GM12878 (cell line): ENCODE measurements around the gene MEF2D. TPM values are rescaled to one million over a fixed set of nuclear protein-coding genes. Genes with fewer than 3 reads are reported as not detected.
A peak's percentile ranks its signal among the peaks of the same experiment; 100 is the strongest.

ENCODE experiments used
- BMI1 ChIP-seq: fragments of 450-650 bp; IDR thresholded peaks from 2 replicates; pipeline ENCODE4 v1.6.1; 2016; ENCODE audit warnings: mild to moderate bottlenecking, moderate library complexity, borderline replicate concordance
- BRCA1 ChIP-seq: IDR thresholded peaks from 2 replicates; pipeline ENCODE4 v1.6.1; 2011; ENCODE audit warnings: low read depth, low read length, improper control_type of control experiment
- ETV6 ChIP-seq, 2 experiments: fragments of 450-650 bp in 1 of 2; IDR thresholded peaks in 1 of 2; conservative IDR thresholded peaks in 1 of 2; 2 replicates each; pipeline ENCODE4 v1.6.1; 2014; ENCODE audit warnings: antibody characterized with exemption in 1 of 2, borderline replicate concordance in 1 of 2, low read depth in 1 of 2, mild to moderate bottlenecking in 1 of 2, moderate library complexity in 1 of 2
- HDGF ChIP-seq: fragments of 450-650 bp; IDR thresholded peaks from 2 replicates; pipeline ENCODE4 v1.6.1; 2016; ENCODE audit warnings: antibody characterized with exemption
- MEF2B ChIP-seq: fragments of 450-650 bp; IDR thresholded peaks from 2 replicates; pipeline ENCODE4 v1.6.1; 2018; ENCODE audit warnings: mild to moderate bottlenecking, moderate library complexity; ENCODE audit not compliant: partially characterized antibody, poor library complexity, severe bottlenecking
- STAT1 ChIP-seq: fragments of 450-650 bp; conservative IDR thresholded peaks from 2 replicates; pipeline ENCODE4 v1.6.1; 2014; ENCODE audit warnings: antibody characterized with exemption, mild to moderate bottlenecking
- ZNF217 ChIP-seq: fragments of 450-650 bp; IDR thresholded peaks from 2 replicates; pipeline ENCODE4 v1.6.1; 2017; ENCODE audit warnings: antibody characterized with exemption, mild to moderate bottlenecking
- polyA plus RNA-seq, 11 experiments: library from polyadenylated mRNA; depleted of rRNA in 4 of 11; unstranded in 6 of 11; stranded (reverse) in 5 of 11; fragments of >200 nt; fragmentation: Nextera tagmentation in 4 of 11; fragmentation: Illumina TruSeq in 1 of 11; extraction: Ambion mirVana in 4 of 11; extraction: Trizol in 1 of 11; gene quantifications; 1 replicate in 1 of 11; 2 replicates in 10 of 11; pipeline versions ENCODE4 v1.2.1 to v1.2.3, GENCODE V29; 2011 to 2016; ENCODE audit warnings: inconsistent platforms in 2 of 11, missing spikeins in 2 of 11, low read depth in 1 of 11
- total RNA-seq, 4 experiments: library from RNA; depleted of rRNA in 3 of 4; stranded (reverse); fragments of >200 nt in 3 of 4; fragmentation: Illumina TruSeq in 1 of 4; extraction: Trizol in 1 of 4; gene quantifications; 2 replicates each; pipeline versions ENCODE4 v1.2.1 to v1.2.3, GENCODE V29; 2013 to 2021
- TF ChIP-seq, protein P1 (sequence below): fragments of 450-650 bp; formaldehyde crosslinking; IDR thresholded peaks from 2 replicates; pipeline ENCODE4 v1.5.0; 2022; ENCODE audit warnings: mild to moderate bottlenecking, missing genetic modification characterization
- TF ChIP-seq, protein P2 (sequence below): IDR thresholded peaks from 2 replicates; pipeline ENCODE4 v1.6.1; 2011; ENCODE audit warnings: borderline replicate concordance, low read depth, mild to moderate bottlenecking, moderate library complexity, low read length; ENCODE audit not compliant: insufficient read depth, poor library complexity, severe bottlenecking
- TF ChIP-seq, protein P3 (sequence below), 3 experiments: IDR thresholded peaks in 2 of 3; conservative IDR thresholded peaks in 1 of 3; 2 replicates each; pipeline ENCODE4 v1.5.1; 2011; ENCODE audit warnings: low read depth in 3 of 3, low read length in 3 of 3, mild to moderate bottlenecking in 3 of 3, control low read depth in 2 of 3, moderate library complexity in 2 of 3, inconsistent platforms in 1 of 3, mixed read lengths in 1 of 3; ENCODE audit not compliant: control insufficient read depth in 2 of 3, insufficient read depth in 1 of 3; ENCODE audit errors: extremely low read depth in 1 of 3
- TF ChIP-seq, protein P4 (sequence below): IDR thresholded peaks from 2 replicates; pipeline ENCODE4 v1.6.1; 2012; ENCODE audit warnings: low read depth, low read length, improper control_type of control experiment
- TF ChIP-seq, protein P5 (sequence below): IDR thresholded peaks from 2 replicates; pipeline ENCODE4 v1.6.1; 2011; ENCODE audit warnings: low read depth, low read length, improper control_type of control experiment, borderline replicate concordance
- TF ChIP-seq, protein P6 (sequence below): fragments of 450-650 bp; IDR thresholded peaks from 2 replicates; pipeline ENCODE4 v1.6.1; 2017; ENCODE audit warnings: mild to moderate bottlenecking

Gene MEF2D
- total and polyA plus RNA-seq, 10 of the 15 experiments (the other 5 are each of a cell fraction or from before 2014, with no cell fraction given), result 0.61 to 53.0 (median 15.2) TPM

DNA sequence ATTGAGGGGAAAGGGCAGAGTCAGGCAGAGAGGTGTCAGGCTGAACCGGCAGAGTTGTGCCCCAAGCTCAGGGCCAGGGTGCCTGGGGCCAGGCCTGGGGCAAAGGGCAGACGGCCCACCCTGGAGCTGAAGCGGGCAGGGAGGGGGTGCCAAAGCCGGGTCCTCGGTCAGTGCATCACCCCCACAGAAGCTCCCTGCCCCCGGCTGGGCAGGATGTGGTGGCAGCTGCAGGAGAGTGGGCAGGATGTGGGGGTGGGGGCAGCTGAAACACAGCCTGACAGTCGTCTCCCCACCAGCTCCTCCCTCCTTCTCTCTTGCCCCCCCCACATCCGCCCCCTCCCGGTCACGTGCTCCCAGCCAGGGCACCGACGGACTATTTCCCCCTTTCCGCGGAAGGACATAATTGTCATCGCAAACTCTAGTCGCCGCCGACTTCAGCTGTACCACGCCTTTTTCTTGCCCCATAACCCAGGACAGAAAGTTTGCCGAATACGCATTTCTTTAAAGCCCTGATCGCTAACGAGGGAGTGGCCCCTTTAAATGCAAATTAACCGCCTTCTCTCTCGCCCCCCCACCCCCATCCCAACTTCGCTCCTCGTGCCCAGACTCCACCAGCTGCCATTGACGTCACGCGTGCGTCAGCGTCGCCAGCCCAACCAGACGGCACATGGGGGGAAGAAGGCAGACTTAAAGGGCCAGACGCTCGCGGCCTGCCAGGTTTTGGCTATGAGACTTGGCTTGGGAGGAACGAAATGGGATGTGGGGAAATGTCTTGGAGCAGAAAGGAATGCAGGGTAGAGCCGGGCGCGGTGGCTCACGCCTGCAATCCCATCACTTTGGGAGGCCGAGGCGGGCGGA, 4.5 kb upstream of the MEF2D start (continued):
- TF ChIP-seq, protein P1, sequence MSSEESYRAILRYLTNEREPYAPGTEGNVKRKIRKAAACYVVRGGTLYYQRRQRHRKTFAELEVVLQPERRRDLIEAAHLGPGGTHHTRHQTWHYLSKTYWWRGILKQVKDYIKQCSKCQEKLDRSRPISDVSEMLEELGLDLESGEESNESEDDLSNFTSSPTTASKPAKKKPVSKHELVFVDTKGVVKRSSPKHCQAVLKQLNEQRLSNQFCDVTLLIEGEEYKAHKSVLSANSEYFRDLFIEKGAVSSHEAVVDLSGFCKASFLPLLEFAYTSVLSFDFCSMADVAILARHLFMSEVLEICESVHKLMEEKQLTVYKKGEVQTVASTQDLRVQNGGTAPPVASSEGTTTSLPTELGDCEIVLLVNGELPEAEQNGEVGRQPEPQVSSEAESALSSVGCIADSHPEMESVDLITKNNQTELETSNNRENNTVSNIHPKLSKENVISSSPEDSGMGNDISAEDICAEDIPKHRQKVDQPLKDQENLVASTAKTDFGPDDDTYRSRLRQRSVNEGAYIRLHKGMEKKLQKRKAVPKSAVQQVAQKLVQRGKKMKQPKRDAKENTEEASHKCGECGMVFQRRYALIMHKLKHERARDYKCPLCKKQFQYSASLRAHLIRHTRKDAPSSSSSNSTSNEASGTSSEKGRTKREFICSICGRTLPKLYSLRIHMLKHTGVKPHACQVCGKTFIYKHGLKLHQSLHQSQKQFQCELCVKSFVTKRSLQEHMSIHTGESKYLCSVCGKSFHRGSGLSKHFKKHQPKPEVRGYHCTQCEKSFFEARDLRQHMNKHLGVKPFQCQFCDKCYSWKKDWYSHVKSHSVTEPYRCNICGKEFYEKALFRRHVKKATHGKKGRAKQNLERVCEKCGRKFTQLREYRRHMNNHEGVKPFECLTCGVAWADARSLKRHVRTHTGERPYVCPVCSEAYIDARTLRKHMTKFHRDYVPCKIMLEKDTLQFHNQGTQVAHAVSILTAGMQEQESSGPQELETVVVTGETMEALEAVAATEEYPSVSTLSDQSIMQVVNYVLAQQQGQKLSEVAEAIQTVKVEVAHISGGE (CRISPR knock-in tag), result no peak
- TF ChIP-seq STAT1, result peak; percentile 83; the same call in 1 of the 2 replicates
- TF ChIP-seq, protein P2, sequence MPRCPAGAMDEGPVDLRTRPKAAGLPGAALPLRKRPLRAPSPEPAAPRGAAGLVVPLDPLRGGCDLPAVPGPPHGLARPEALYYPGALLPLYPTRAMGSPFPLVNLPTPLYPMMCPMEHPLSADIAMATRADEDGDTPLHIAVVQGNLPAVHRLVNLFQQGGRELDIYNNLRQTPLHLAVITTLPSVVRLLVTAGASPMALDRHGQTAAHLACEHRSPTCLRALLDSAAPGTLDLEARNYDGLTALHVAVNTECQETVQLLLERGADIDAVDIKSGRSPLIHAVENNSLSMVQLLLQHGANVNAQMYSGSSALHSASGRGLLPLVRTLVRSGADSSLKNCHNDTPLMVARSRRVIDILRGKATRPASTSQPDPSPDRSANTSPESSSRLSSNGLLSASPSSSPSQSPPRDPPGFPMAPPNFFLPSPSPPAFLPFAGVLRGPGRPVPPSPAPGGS, result peak; percentile 63
- TF ChIP-seq BMI1, result peak; percentile 63
- TF ChIP-seq, protein P3, sequence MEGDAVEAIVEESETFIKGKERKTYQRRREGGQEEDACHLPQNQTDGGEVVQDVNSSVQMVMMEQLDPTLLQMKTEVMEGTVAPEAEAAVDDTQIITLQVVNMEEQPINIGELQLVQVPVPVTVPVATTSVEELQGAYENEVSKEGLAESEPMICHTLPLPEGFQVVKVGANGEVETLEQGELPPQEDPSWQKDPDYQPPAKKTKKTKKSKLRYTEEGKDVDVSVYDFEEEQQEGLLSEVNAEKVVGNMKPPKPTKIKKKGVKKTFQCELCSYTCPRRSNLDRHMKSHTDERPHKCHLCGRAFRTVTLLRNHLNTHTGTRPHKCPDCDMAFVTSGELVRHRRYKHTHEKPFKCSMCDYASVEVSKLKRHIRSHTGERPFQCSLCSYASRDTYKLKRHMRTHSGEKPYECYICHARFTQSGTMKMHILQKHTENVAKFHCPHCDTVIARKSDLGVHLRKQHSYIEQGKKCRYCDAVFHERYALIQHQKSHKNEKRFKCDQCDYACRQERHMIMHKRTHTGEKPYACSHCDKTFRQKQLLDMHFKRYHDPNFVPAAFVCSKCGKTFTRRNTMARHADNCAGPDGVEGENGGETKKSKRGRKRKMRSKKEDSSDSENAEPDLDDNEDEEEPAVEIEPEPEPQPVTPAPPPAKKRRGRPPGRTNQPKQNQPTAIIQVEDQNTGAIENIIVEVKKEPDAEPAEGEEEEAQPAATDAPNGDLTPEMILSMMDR (IDR thresholded peaks at IDR 0.05 in 2 of 3, conservative IDR thresholded peaks at IDR 0.05 in 1 of 3; ENCODE audit: control insufficient read depth in 2 of 3, extremely low read depth in 1 of 3, insufficient read depth in 1 of 3, low read depth in 3 of 3, low read length in 3 of 3), result no peak
- TF ChIP-seq, protein P4, sequence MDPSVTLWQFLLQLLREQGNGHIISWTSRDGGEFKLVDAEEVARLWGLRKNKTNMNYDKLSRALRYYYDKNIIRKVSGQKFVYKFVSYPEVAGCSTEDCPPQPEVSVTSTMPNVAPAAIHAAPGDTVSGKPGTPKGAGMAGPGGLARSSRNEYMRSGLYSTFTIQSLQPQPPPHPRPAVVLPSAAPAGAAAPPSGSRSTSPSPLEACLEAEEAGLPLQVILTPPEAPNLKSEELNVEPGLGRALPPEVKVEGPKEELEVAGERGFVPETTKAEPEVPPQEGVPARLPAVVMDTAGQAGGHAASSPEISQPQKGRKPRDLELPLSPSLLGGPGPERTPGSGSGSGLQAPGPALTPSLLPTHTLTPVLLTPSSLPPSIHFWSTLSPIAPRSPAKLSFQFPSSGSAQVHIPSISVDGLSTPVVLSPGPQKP, result no peak
- TF ChIP-seq, protein P5, sequence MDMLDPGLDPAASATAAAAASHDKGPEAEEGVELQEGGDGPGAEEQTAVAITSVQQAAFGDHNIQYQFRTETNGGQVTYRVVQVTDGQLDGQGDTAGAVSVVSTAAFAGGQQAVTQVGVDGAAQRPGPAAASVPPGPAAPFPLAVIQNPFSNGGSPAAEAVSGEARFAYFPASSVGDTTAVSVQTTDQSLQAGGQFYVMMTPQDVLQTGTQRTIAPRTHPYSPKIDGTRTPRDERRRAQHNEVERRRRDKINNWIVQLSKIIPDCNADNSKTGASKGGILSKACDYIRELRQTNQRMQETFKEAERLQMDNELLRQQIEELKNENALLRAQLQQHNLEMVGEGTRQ, result peak; percentile 60
- TF ChIP-seq, protein P6, sequence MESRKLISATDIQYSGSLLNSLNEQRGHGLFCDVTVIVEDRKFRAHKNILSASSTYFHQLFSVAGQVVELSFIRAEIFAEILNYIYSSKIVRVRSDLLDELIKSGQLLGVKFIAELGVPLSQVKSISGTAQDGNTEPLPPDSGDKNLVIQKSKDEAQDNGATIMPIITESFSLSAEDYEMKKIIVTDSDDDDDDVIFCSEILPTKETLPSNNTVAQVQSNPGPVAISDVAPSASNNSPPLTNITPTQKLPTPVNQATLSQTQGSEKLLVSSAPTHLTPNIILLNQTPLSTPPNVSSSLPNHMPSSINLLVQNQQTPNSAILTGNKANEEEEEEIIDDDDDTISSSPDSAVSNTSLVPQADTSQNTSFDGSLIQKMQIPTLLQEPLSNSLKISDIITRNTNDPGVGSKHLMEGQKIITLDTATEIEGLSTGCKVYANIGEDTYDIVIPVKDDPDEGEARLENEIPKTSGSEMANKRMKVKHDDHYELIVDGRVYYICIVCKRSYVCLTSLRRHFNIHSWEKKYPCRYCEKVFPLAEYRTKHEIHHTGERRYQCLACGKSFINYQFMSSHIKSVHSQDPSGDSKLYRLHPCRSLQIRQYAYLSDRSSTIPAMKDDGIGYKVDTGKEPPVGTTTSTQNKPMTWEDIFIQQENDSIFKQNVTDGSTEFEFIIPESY, result peak; percentile 39; the same call in 1 of the 2 replicates
- TF ChIP-seq HDGF, result peak; percentile 98
- TF ChIP-seq BRCA1, result peak; percentile 40; the same call in 1 of the 2 replicates
- TF ChIP-seq MEF2B, result peak; percentile 79
- TF ChIP-seq ETV6 (conservative IDR thresholded peaks at IDR 0.05 in 1 of 2, IDR thresholded peaks at IDR 0.05 in 1 of 2; ENCODE audit: borderline replicate concordance in 1 of 2, low read depth in 1 of 2), result peak in 1 of 2 experiments; percentile 34; a peak in 1 of 4 replicates
- no peak for TF ChIP-seq ZNF217
